HG02840 (cell line): ENCODE measurements around the gene CTCFL.

Experiments
- ATAC-seq: cut with Tn5 transposase; IDR thresholded peaks from one replicate; pipeline ENCODE4 v1.9.1; 2021; ENCODE audit warnings: mild to moderate bottlenecking, moderate library complexity, moderate number of reproducible peaks; ENCODE audit not compliant: unreplicated experiment, low FRiP score

CTCFL gene

DNA sequence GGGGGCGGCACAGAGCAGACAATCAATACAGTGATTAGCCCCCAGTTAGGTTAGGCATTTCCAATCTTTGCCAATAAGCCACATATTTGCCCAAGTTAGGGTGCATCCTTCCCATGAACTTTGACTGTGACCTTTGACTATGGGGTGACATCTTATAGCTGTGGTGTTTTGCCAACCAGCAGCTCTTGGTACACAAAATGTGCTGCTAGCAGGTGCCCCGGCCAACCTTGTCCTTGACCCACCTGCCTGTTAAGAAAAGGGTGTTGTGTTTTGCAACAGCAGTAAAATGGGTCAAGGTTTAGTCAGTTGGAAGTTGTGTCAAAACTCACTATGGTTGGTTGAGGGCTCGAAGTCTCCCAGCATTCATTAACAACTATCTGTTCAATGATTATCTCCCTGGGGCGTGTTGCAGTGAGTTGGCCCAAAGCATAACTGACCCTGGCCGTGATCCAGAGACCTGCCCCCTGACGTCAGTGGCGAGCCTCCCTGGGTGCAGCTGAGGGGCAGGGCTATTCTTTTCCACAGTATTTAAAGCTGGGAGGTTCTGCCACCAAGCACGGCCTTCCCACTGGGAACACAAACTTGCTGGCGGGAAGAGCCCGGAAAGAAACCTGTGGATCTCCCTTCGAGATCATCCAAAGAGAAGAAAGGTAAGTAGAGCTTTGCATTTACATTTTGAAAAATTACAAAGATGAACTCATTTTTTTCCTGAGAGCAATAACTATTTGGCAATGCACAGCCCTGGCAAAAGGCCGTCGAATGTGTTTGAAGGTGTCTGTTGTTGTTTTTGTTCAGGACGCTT lies 35.8 kb upstream of the CTCFL start, which contains the start of gene PCK1:
TSS of gene PCK1 (plus strand) at position 557 of the 802 bp plus-strand sequence. CDS start 302 bp downstream, outside the sequence.
- no peak for ATAC-seq

- ATAC-seq: no peak
Observed at GRCh38 chr20:57559658-57560553, 35.0 kb upstream of the CTCFL start.

DNA sequence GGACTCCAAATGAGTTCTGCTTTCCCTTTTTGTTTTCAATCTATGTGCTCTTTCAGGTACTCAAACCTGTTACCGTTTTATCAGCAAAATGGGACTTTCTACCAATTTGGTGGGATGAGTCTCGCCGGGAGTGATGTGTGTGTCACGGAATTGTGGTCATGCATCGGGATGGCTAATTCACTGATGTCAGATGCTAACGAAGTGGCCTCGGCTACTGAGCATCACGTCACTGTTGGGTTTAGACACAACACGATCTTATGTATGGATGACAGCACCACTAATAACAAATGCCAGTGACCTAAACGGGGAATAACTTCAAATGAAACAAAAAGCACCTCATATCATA lies 34.3 kb upstream of the CTCFL start:
- ATAC-seq: no peak

DNA sequence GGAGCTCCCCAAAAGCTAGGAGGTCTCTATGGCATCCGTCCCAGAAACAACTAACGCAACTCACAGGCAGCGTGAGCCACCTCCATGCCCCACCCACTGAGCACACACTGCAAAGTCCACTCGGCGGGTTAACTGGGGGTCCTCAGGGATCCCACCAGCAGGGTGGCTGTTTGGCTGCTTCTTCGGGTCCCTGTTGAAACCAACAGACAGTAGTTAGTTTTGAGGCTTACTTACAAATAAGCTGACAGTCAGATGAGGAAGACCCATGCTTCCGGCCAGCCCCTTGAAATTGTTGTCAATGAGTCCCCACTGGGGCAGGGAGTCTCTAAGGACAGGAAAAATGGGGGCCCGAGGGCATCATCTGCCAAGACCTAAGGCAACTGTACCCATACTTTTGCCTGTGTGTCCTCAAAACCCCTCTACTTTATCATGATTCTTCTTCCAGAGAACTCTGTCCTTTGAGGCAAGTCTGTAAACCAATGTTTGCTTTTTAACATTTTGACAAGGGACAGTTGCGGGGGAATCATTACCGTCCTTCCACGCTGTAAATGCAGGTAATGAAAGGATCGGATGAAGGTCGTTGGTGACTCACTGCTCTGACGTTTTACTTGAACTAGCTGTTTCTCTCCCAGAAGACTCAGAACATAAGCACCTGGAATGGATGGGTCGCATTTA lies 33.8 kb upstream of the CTCFL start:
- no peak for ATAC-seq

- no peak for ATAC-seq
Observed at GRCh38 chr20:57557926-57558613, 33.1 kb upstream of the CTCFL start.

- no peak for ATAC-seq
Observed at GRCh38 chr20:57556980-57557274, 32.0 kb upstream of the CTCFL start.

- no peak for ATAC-seq
Observed at GRCh38 chr20:57555457-57556184, 30.7 kb upstream of the CTCFL start.

- ATAC-seq: no peak
Observed at GRCh38 chr20:57553376-57554018, 28.6 kb upstream of the CTCFL start.

GRCh38 chr20:57552471-57552870 lies 27.5 kb upstream of the CTCFL start:
- ATAC-seq: no peak

DNA sequence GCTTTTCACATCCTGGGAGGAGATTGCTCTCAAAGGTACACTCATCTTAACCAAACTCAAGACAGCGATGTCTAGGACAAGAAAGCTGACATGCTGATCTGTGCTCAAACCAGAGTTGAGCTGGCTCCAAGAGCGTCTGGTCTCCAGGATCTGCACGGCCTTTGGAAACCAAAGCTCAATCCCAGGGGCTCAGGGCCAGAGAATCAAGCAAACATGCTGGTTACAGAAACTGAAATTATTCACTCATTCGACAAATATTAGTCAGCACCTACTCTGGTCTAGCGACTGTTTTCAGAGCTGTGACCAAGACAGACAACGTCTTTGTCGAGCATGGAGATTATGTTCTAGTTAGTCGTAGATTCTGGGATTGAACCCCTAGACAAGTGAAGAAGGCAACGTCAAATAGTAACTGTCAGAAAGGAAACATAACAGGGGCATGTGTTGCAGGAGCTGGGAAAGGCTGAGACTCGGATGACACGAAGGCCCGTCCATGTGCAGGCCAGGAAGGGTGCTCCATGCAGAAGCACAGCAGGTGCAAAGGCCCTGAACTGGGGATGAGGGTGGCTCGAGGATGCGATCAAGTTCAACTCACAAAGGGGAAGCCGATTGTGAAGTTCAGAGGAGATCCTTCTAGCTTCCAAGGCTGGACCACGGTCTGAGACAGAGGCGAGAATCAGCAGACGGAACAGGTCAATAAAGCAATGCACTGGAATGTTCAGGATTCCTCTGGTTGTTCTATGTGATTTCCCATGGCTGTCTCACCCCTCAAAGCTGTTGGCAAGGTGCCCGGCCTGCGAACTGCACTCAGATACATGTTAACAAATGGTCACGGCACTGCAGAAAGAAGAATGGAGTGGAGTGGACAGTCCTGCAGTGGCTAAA lies 23.5 kb upstream of the CTCFL start:
- ATAC-seq: no peak

- ATAC-seq: no peak
Observed at GRCh38 chr20:57546956-57547649, 22.2 kb upstream of the CTCFL start.

GRCh38 chr20:57545927-57546662 lies 21.2 kb upstream of the CTCFL start:
- no peak for ATAC-seq

DNA sequence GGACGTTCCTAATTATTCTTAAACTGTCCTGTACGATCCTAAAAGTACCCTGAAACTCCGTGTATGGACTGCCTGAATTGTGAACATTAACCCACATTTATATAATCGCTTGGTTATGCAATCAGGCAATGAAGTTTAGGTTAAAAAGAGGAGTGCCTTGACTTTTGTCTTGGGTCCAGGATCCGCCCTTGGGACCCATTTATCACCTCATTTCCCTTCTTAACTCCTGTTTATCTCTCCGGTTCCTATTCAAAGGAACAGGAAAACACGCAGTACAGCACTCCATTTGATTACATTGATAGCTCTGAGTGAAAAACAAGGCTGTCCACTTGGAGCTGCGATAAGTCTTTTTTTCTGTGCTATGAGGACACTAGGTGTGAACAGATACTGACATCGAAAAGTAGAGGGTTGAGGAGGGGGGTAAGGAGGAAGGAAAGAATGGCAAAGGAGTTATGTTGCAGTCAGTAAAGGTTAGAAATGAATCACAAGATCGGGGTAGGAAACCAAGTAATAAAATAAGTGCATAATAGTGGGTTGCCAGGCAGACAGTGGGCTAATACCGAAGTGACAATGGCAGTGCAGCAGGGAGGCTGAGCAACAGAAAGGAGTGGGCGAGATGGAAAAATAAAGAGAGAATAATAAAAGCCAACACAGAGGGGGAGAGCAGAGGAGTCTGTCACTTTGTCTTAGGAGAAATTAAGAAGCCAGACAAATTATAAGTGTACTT lies 20.1 kb upstream of the CTCFL start:
- no peak for ATAC-seq

DNA sequence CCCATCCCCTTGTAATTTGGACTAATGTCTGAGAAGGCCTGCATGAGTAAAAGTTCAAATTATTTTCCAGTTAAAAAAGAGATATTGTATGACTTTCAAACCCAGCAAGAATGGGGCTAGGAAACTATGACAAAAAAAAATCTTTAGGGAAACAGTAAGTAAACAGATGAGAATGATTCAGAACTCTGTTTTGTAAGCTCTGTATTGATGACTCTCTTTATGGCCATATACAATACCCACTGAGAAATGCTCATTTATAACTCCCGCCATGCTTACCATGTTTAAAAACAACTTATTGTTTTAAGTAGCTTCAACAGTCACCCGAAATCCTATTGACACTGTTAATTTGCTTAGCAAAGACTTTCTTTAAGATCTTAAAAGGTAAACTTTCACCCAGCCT lies 18.8 kb upstream of the CTCFL start:
- no peak for ATAC-seq

DNA sequence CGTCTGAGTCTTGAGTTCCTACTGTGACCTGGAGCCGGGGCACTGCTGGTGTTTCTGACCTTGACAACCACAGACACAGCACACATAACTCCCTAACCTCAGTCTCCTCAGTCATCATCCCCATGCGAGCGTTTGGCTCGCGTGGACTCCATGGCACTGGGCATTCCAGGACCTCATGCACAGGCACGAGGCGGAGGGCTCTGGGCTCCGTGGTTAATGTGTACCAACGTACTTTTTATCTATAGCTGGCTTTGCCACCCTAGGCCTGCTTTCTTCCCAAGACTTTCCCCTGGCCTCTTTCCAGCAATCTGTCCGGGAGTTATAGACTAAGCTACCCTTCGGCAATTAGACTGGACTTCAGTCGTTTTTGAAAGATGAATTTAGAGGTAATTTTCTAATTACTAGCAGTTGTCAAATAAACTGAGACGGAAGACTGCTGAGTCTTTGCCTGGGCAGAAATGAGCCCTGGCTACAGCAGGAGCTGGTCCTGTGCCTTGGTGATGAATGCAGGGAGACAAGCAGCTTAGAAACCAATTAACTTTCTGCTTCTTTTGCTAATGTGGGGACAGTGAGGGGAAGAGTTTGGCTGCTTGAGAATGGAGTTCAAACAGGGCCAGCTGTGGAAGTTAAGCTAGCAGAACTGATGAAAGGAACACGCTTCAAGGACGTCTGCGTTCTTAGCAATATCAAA lies 16.1 kb upstream of the CTCFL start:
- no peak for ATAC-seq

GRCh38 chr20:57539889-57540288 lies 14.9 kb upstream of the CTCFL start:
- no peak for ATAC-seq
